ENCODE data around the gene RHBDD1.

GRCh38 chr2:226875438-226876225, 39.8 kb downstream of the RHBDD1 start:
- TF ChIP-seq CTCF (IDR thresholded peaks at IDR 0.05) = no peak
- TF ChIP-seq POLR2A (IDR thresholded peaks at IDR 0.05) = no peak
